ENCODE measurements around the gene CEP72. TPM values are rescaled to one million over a fixed set of nuclear protein-coding genes. Genes with fewer than 3 reads are reported as not detected.

The CEP72 gene
- total RNA-seq, 1 experiment from 2014 or later = 56.5 TPM

GRCh38 chr5:616484-617039, 4.4 kb downstream of the CEP72 start:
- Mint-ChIP-seq H3K9me3 (ENCODE audit: low read depth, unreplicated experiment) (peaks cover 2% of the 10 kb centered on the region), H3K36me3 (ENCODE audit: insufficient read depth, unreplicated experiment) (peaks cover 52% of the 10 kb centered on the region), H3K27ac (ENCODE audit: unreplicated experiment) (no peak overlapping the region), H3K4me1 (ENCODE audit: low read depth, unreplicated experiment) (peaks cover 41% of the 10 kb centered on the region), H3K4me3 (ENCODE audit: low read depth, unreplicated experiment) (no peak overlapping the region), H3K27me3 (ENCODE audit: unreplicated experiment) (no peaks in the 10 kb centered on the region)
- BruUV-seq (replicated peaks) = no TSS peak
- peak; percentile 33 for DNase-seq
- TF ChIP-seq, protein P1, sequence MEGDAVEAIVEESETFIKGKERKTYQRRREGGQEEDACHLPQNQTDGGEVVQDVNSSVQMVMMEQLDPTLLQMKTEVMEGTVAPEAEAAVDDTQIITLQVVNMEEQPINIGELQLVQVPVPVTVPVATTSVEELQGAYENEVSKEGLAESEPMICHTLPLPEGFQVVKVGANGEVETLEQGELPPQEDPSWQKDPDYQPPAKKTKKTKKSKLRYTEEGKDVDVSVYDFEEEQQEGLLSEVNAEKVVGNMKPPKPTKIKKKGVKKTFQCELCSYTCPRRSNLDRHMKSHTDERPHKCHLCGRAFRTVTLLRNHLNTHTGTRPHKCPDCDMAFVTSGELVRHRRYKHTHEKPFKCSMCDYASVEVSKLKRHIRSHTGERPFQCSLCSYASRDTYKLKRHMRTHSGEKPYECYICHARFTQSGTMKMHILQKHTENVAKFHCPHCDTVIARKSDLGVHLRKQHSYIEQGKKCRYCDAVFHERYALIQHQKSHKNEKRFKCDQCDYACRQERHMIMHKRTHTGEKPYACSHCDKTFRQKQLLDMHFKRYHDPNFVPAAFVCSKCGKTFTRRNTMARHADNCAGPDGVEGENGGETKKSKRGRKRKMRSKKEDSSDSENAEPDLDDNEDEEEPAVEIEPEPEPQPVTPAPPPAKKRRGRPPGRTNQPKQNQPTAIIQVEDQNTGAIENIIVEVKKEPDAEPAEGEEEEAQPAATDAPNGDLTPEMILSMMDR (IDR thresholded peaks at IDR 0.05; ENCODE audit: unreplicated experiment) = no peak
- CTCF ChIA-PET = no interaction called here
- intact Hi-C loops (cut with micrococcal nuclease; ENCODE audit: unreplicated experiment) = loop anchor here (10.0 kb wide), 1 partner anchor 172 kb away; the partner anchor contains the start of gene EXOC3

GRCh38 chr5:617896-618295, 5.8 kb downstream of the CEP72 start:
- H3K36me3 Mint-ChIP-seq (ENCODE audit: insufficient read depth, unreplicated experiment) = peaks cover 39% of the 10 kb centered on the region
- H3K9me3 Mint-ChIP-seq (ENCODE audit: low read depth, unreplicated experiment) = peaks cover 1% of the 10 kb centered on the region
- BruUV-seq (replicated peaks) = no TSS peak
- no peak for DNase-seq
- TF ChIP-seq, protein P1 (IDR thresholded peaks at IDR 0.05; ENCODE audit: unreplicated experiment) = no peak
- H3K27me3 Mint-ChIP-seq (ENCODE audit: unreplicated experiment) = no peaks in the 10 kb centered on the region
- intact Hi-C loops (cut with micrococcal nuclease; ENCODE audit: unreplicated experiment) = loop anchor here (10.0 kb wide), 1 partner anchor 173 kb away; the partner anchor contains the start of gene EXOC3
- no peak overlapping the region for H3K27ac Mint-ChIP-seq (ENCODE audit: unreplicated experiment)
- peaks cover 37% of the 10 kb centered on the region for H3K4me1 Mint-ChIP-seq (ENCODE audit: low read depth, unreplicated experiment)
- no peak overlapping the region for H3K4me3 Mint-ChIP-seq (ENCODE audit: low read depth, unreplicated experiment)
- CTCF ChIA-PET = no interaction called here

GRCh38 chr5:618450-618849, 6.3 kb downstream of the CEP72 start:
- CTCF ChIA-PET = interaction anchor here (0.6 kb wide), 1 partner anchor 125 kb away, joined by 3 read pairs; no protein-coding TSS in a partner anchor
- H3K36me3 Mint-ChIP-seq (ENCODE audit: insufficient read depth, unreplicated experiment) = peaks cover 35% of the 10 kb centered on the region
- no peak overlapping the region for H3K27ac Mint-ChIP-seq (ENCODE audit: unreplicated experiment)

DNA sequence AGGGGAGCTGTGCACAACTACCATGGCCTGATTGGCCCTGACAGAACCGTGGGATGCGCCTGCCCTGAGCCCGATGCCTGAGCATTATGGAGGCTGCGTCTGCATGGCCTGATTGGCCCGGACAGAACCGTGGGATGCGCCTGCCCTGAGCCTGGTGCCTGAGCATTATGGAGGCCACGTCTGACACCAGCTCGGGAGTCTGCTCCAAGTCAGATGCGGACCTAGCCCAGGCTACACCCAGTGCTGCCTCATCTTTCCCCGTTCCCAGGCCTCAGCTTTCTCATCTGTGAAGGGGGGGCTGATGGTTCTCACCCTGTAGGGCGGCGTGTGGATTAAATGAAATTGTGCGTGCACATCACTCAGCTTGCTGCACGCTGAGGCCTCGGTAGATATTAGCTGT, 7.3 kb downstream of the CEP72 start:
- TF ChIP-seq, protein P1 (IDR thresholded peaks at IDR 0.05; ENCODE audit: unreplicated experiment) = no peak
- H3K27ac Mint-ChIP-seq (ENCODE audit: unreplicated experiment) = no peak overlapping the region
- peaks cover 28% of the 10 kb centered on the region for H3K36me3 Mint-ChIP-seq (ENCODE audit: insufficient read depth, unreplicated experiment)
- no peaks in the 10 kb centered on the region for H3K27me3 Mint-ChIP-seq (ENCODE audit: unreplicated experiment)
- no TSS peak for BruUV-seq (replicated peaks)
- H3K4me3 Mint-ChIP-seq (ENCODE audit: low read depth, unreplicated experiment) = no peak overlapping the region
- CTCF ChIA-PET = no interaction called here
- intact Hi-C loops (cut with micrococcal nuclease; ENCODE audit: unreplicated experiment) = loop anchor here (10.0 kb wide), 1 partner anchor 175 kb away; the partner anchor contains the start of gene EXOC3
- DNase-seq = no peak
- peaks cover 25% of the 10 kb centered on the region for H3K4me1 Mint-ChIP-seq (ENCODE audit: low read depth, unreplicated experiment)
- H3K9me3 Mint-ChIP-seq (ENCODE audit: low read depth, unreplicated experiment) = no peaks in the 10 kb centered on the region

More at GRCh38 chr5:618450-618849, 6.3 kb downstream of the CEP72 start:
- Mint-ChIP-seq H3K4me3 (ENCODE audit: low read depth, unreplicated experiment) (no peak overlapping the region), H3K27me3 (ENCODE audit: unreplicated experiment) (no peaks in the 10 kb centered on the region), H3K9me3 (ENCODE audit: low read depth, unreplicated experiment) (no peaks in the 10 kb centered on the region), H3K4me1 (ENCODE audit: low read depth, unreplicated experiment) (peaks cover 32% of the 10 kb centered on the region)
- no peak for DNase-seq
- TF ChIP-seq, protein P1 (IDR thresholded peaks at IDR 0.05; ENCODE audit: unreplicated experiment) = no peak
- intact Hi-C loops (cut with micrococcal nuclease; ENCODE audit: unreplicated experiment) = loop anchor here (10.0 kb wide), 1 partner anchor 174 kb away; the partner anchor contains the start of gene EXOC3
- BruUV-seq (replicated peaks) = no TSS peak

Data from Calu3 (cell line).